Lower lobe of right lung (tissue), 2 donors: Measurements from ENCODE around the gene STK32C. TPM values are rescaled to one million over a fixed set of nuclear protein-coding genes. Genes with fewer than 3 reads are reported as not detected.

ENCODE experiments used
- ATAC-seq, 2 donors: fragments of 200-7000 bp; cut with Tn5 transposase; one replicate each; pipeline ENCODE4 v1.9.1; 2020 to 2022; ENCODE audit warnings: mild to moderate bottlenecking in 2 of 2, moderate library complexity in 2 of 2
- DNase-seq: peaks from one replicate; pipeline ENCODE4 v3.0.0-alpha.2; 2020
- H3K27ac ChIP-seq: fragments of 200-600 bp; one replicate; pipeline ENCODE4 v1.8.0; 2022
- H3K27me3 ChIP-seq: fragments of 200-600 bp; one replicate; pipeline ENCODE4 v1.8.0; 2022; ENCODE audit warnings: low read depth
- H3K36me3 ChIP-seq: fragments of 200-600 bp; one replicate; pipeline ENCODE4 v1.8.0; 2022; ENCODE audit warnings: mild to moderate bottlenecking
- H3K4me1 ChIP-seq: fragments of 200-600 bp; one replicate; pipeline ENCODE4 v1.8.0; 2022
- H3K4me3 ChIP-seq: fragments of 200-600 bp; one replicate; pipeline ENCODE4 v1.8.0; 2022; ENCODE audit warnings: mild to moderate bottlenecking
- H3K9me3 ChIP-seq: fragments of 200-600 bp; one replicate; pipeline ENCODE4 v1.8.0; 2022
- CTCF ChIP-seq: fragments of 200-600 bp; IDR thresholded peaks from one replicate; pipeline ENCODE4 v1.8.0; 2022; ENCODE audit warnings: antibody characterized with exemption, mild to moderate bottlenecking
- intact Hi-C: fragments of 100-400 bp; cut with DNase I; formaldehyde crosslinking; loops from one replicate; pipeline ENCODE4 v1.11.0; 2022
- total RNA-seq: library from RNA; stranded (reverse); fragmentation: NEBNext Ultra II Directional; extraction: Animal tissue kit (Norgen Biotek cat#: 25700); gene quantifications from one replicate; pipeline ENCODE4 v1.2.1, GENCODE V29; 2021
- donor health status: DM: no; HTN: yes; CAD: no; lungs with severe emphysema.

The STK32C gene
- total RNA-seq, 1 donor from 2014 or later: 14.1 TPM

- Histone ChIP-seq H3K4me3 (no peak overlapping the region), H3K27me3 (no peaks in the 10 kb centered on the region), H3K36me3 (no peaks in the 10 kb centered on the region), H3K9me3 (no peaks in the 10 kb centered on the region), H3K4me1 (peaks cover 16% of the 10 kb centered on the region), H3K27ac (no peak overlapping the region)
- DNase-seq (no peak), ATAC-seq (no peak)
- intact Hi-C loops: no loop called here
- no peak for TF ChIP-seq CTCF
Measured at GRCh38 chr10:132310701-132311337, 3.1 kb upstream of the STK32C start.

- no peaks in the 10 kb centered on the region for H3K9me3 ChIP-seq
- no peak overlapping the region for H3K4me3 ChIP-seq
- H3K27me3 ChIP-seq: no peaks in the 10 kb centered on the region
- ATAC-seq: no peak
- H3K36me3 ChIP-seq: no peaks in the 10 kb centered on the region
- no peak overlapping the region for H3K27ac ChIP-seq
- no peak for TF ChIP-seq CTCF
- DNase-seq: no peak
- intact Hi-C loops: no loop called here
- peaks cover 16% of the 10 kb centered on the region for H3K4me1 ChIP-seq
Measured at GRCh38 chr10:132309879-132310591, 2.3 kb upstream of the STK32C start.

- no peak for TF ChIP-seq CTCF
- peaks cover 16% of the 10 kb centered on the region for H3K4me1 ChIP-seq
- H3K36me3 ChIP-seq: no peaks in the 10 kb centered on the region
- no peak overlapping the region for H3K4me3 ChIP-seq
- no peak for DNase-seq
- no peaks in the 10 kb centered on the region for H3K9me3 ChIP-seq
- intact Hi-C loops: no loop called here
- H3K27me3 ChIP-seq: no peaks in the 10 kb centered on the region
- no peak for ATAC-seq
- no peak overlapping the region for H3K27ac ChIP-seq
Measured at GRCh38 chr10:132309471-132309865, 1.7 kb upstream of the STK32C start.

- TF ChIP-seq CTCF: no peak
- peaks cover 16% of the 10 kb centered on the region for H3K4me1 ChIP-seq
- intact Hi-C loops: no loop called here
- H3K27me3 ChIP-seq: no peaks in the 10 kb centered on the region
- ATAC-seq (peak; percentile 31 to 37), DNase-seq (peak; percentile 59)
- H3K36me3 ChIP-seq: no peaks in the 10 kb centered on the region
- H3K9me3 ChIP-seq: no peaks in the 10 kb centered on the region
- H3K4me3 ChIP-seq: peak overlapping the region; percentile 88
- peak overlapping the region; percentile 84 for H3K27ac ChIP-seq
Measured at GRCh38 chr10:132308587-132309470, 1.1 kb upstream of the STK32C start.

GRCh38 chr10:132306864-132307751 is 642 bp downstream of the STK32C start:
- H3K27me3 ChIP-seq: no peaks in the 10 kb centered on the region
- ATAC-seq (peak; percentile 39 to 45), DNase-seq (peak; percentile 80)
- intact Hi-C loops: no loop called here
- H3K27ac ChIP-seq: no peak overlapping the region
- peaks cover 16% of the 10 kb centered on the region for H3K4me1 ChIP-seq
- H3K36me3 ChIP-seq: no peaks in the 10 kb centered on the region
- TF ChIP-seq CTCF: no peak
- H3K9me3 ChIP-seq: no peaks in the 10 kb centered on the region
- H3K4me3 ChIP-seq: peak overlapping the region; percentile 88
